ENCODE measurements around the gene TENT5C.

The TENT5C gene

DNA sequence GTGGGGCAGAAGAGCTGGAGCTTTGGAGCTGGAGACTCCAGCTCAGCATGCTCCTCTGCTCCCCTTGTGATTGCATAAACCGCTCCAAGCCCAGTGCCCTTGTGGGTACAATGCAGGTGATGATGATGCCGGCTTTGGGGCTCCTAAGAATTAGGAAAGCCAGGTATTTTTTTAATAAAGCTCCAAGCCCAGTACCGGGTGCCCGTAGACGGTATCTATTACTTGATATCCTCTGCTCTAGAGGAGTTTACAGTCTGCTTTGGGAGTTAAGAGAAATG lies 27.2 kb downstream of the TENT5C start:
- POLR2A ChIA-PET: no interaction called here
- Histone ChIP-seq H3K27ac (ENCODE audit: extremely low read depth, low read depth, low read length) (no peak overlapping the region), H3K36me3 (ENCODE audit: control insufficient read depth in 2 of 2, insufficient read depth in 1 of 2, low read length in 2 of 2) (no peaks in the 10 kb centered on the region), H3K4me1 (ENCODE audit: control insufficient read depth, insufficient read depth, low read length) (0 out of 2 replicates have a peak, but pooled peaks cover 3% of the 10 kb centered on the region), H3K9me3 (ENCODE audit: control insufficient read depth, insufficient read depth, low read depth, low read length) (no peaks in the 10 kb centered on the region), H3K4me3 (ENCODE audit: low read depth, low read length) (no peak overlapping the region)
- no peak for TF ChIP-seq ZNF416 (tag by site-specific recombination; IDR thresholded peaks at IDR 0.05)
- TF ChIP-seq, protein P1, sequence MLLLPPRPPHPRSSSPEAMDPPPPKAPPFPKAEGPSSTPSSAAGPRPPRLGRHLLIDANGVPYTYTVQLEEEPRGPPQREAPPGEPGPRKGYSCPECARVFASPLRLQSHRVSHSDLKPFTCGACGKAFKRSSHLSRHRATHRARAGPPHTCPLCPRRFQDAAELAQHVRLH (tag by site-specific recombination; IDR thresholded peaks at IDR 0.05): no peak
- no peak for TF ChIP-seq KLF1 (tag by site-specific recombination; IDR thresholded peaks at IDR 0.05)
- no peak for TF ChIP-seq ZNF626 (tag by site-specific recombination; IDR thresholded peaks at IDR 0.05)
- no peak for TF ChIP-seq ZEB2 (tag by site-specific recombination; IDR thresholded peaks at IDR 0.05)
- TF ChIP-seq ZNF433 (tag by site-specific recombination; IDR thresholded peaks at IDR 0.05; ENCODE audit: low read depth): no peak
- TF ChIP-seq ZNF335 (tag by site-specific recombination; conservative IDR thresholded peaks at IDR 0.05): no peak
- TF ChIP-seq ZNF777 (tag by site-specific recombination; IDR thresholded peaks at IDR 0.05; ENCODE audit: borderline replicate concordance): no peak
- TF ChIP-seq, protein P2, sequence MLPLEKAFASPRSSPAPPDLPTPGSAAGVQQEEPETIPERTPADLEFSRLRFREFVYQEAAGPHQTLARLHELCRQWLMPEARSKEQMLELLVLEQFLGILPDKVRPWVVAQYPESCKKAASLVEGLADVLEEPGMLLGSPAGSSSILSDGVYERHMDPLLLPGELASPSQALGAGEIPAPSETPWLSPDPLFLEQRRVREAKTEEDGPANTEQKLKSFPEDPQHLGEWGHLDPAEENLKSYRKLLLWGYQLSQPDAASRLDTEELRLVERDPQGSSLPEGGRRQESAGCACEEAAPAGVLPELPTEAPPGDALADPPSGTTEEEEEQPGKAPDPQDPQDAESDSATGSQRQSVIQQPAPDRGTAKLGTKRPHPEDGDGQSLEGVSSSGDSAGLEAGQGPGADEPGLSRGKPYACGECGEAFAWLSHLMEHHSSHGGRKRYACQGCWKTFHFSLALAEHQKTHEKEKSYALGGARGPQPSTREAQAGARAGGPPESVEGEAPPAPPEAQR (tag by site-specific recombination; IDR thresholded peaks at IDR 0.05): no peak
- TF ChIP-seq ZNF768 (tag by site-specific recombination; IDR thresholded peaks at IDR 0.05): no peak
- TF ChIP-seq ZNF354C (tag by site-specific recombination; IDR thresholded peaks at IDR 0.05; ENCODE audit: borderline replicate concordance, low read depth): no peak
- TF ChIP-seq, protein P3, sequence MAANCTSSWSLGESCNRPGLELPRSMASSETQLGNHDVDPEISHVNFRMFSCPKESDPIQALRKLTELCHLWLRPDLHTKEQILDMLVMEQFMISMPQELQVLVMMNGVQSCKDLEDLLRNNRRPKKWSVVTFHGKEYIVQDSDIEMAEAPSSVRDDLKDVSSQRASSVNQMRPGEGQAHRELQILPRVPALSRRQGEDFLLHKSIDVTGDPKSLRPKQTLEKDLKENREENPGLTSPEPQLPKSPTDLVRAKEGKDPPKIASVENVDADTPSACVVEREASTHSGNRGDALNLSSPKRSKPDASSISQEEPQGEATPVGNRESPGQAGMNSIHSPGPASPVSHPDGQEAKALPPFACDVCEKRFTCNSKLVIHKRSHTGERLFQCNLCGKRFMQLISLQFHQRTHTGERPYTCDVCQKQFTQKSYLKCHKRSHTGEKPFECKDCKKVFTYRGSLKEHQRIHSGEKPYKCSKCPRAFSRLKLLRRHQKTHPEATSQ (tag by site-specific recombination; IDR thresholded peaks at IDR 0.05): no peak
- TF ChIP-seq, protein P4, sequence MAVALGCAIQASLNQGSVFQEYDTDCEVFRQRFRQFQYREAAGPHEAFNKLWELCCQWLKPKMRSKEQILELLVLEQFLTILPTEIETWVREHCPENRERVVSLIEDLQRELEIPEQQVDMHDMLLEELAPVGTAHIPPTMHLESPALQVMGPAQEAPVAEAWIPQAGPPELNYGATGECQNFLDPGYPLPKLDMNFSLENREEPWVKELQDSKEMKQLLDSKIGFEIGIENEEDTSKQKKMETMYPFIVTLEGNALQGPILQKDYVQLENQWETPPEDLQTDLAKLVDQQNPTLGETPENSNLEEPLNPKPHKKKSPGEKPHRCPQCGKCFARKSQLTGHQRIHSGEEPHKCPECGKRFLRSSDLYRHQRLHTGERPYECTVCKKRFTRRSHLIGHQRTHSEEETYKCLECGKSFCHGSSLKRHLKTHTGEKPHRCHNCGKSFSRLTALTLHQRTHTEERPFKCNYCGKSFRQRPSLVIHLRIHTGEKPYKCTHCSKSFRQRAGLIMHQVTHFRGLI (tag by site-specific recombination; IDR thresholded peaks at IDR 0.05): no peak
- no peak for TF ChIP-seq ZNF133 (tag by site-specific recombination; IDR thresholded peaks at IDR 0.05)
- TF ChIP-seq ZNF211 (tag by site-specific recombination; IDR thresholded peaks at IDR 0.05; ENCODE audit: low read depth): no peak
- CTCF ChIA-PET: interaction anchor here (0.5 to 0.7 kb wide), 2 partner anchors 50 to 93 kb away, joined by 3 read pairs; no protein-coding TSS in a partner anchor

DNA sequence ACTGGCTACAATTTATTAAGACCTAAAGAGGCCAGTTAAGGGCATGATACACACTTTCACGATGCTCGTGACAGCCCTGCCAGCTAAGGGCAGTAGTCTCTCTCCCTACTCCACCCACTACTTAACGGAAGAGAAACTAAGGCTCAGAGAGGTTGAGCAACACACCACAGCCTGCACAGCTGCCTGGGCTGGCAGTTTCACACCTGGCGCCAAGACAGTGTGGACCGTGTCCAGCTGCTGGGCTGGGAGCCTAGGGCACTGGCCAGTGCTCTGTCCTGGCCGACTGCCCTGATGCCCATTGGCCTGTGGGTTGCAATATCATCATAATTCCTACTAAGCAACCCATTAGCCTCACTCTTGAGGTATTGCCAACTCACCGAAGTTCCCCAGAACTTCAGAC lies 27.6 kb downstream of the TENT5C start:
- no peak overlapping the region for H3K4me3 ChIP-seq (ENCODE audit: low read depth, low read length)
- ChIA-PET POLR2A (no interaction called here), CTCF (interaction anchor here (0.5 to 0.6 kb wide), 2 partner anchors 18 to 49 kb away, joined by 3 read pairs; no protein-coding TSS in a partner anchor)
- no peak overlapping the region for H3K27ac ChIP-seq (ENCODE audit: extremely low read depth, low read depth, low read length)
- H3K36me3 ChIP-seq (ENCODE audit: control insufficient read depth in 2 of 2, insufficient read depth in 1 of 2, low read length in 2 of 2): no peaks in the 10 kb centered on the region
- 0 out of 2 replicates have a peak, but pooled peaks cover 3% of the 10 kb centered on the region for H3K4me1 ChIP-seq (ENCODE audit: control insufficient read depth, insufficient read depth, low read length)
- no peaks in the 10 kb centered on the region for H3K9me3 ChIP-seq (ENCODE audit: control insufficient read depth, insufficient read depth, low read depth, low read length)
- no peak for TF ChIP-seq ZNF366 (tag by site-specific recombination; conservative IDR thresholded peaks at IDR 0.05)
- TF ChIP-seq ZNF23 (tag by site-specific recombination; IDR thresholded peaks at IDR 0.05; ENCODE audit: borderline replicate concordance): no peak
- no peak for TF ChIP-seq ZNF843 (tag by site-specific recombination; IDR thresholded peaks at IDR 0.05)
- TF ChIP-seq ZNF768 (tag by site-specific recombination; IDR thresholded peaks at IDR 0.05): no peak
- TF ChIP-seq, protein P2 (tag by site-specific recombination; IDR thresholded peaks at IDR 0.05): no peak
- TF ChIP-seq ZBTB48 (tag by site-specific recombination; IDR thresholded peaks at IDR 0.05): no peak
- no peak for TF ChIP-seq ZNF157 (tag by site-specific recombination; IDR thresholded peaks at IDR 0.05)
- TF ChIP-seq KLF7 (tag by site-specific recombination; IDR thresholded peaks at IDR 0.05; ENCODE audit: borderline replicate concordance): no peak
- TF ChIP-seq ZNF501 (tag by site-specific recombination; IDR thresholded peaks at IDR 0.05): no peak
- no peak for TF ChIP-seq ZNF426 (tag by site-specific recombination; IDR thresholded peaks at IDR 0.05)
- TF ChIP-seq, protein P5, sequence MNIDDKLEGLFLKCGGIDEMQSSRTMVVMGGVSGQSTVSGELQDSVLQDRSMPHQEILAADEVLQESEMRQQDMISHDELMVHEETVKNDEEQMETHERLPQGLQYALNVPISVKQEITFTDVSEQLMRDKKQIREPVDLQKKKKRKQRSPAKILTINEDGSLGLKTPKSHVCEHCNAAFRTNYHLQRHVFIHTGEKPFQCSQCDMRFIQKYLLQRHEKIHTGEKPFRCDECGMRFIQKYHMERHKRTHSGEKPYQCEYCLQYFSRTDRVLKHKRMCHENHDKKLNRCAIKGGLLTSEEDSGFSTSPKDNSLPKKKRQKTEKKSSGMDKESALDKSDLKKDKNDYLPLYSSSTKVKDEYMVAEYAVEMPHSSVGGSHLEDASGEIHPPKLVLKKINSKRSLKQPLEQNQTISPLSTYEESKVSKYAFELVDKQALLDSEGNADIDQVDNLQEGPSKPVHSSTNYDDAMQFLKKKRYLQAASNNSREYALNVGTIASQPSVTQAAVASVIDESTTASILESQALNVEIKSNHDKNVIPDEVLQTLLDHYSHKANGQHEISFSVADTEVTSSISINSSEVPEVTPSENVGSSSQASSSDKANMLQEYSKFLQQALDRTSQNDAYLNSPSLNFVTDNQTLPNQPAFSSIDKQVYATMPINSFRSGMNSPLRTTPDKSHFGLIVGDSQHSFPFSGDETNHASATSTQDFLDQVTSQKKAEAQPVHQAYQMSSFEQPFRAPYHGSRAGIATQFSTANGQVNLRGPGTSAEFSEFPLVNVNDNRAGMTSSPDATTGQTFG (tag by site-specific recombination; IDR thresholded peaks at IDR 0.05; ENCODE audit: borderline replicate concordance): no peak
- TF ChIP-seq ZNF112 (tag by site-specific recombination; IDR thresholded peaks at IDR 0.05): no peak
- TF ChIP-seq IKZF3 (tag by site-specific recombination; IDR thresholded peaks at IDR 0.05): no peak
- no peak for TF ChIP-seq ZNF473 (tag by site-specific recombination; IDR thresholded peaks at IDR 0.05)

Measured in HEK293 (cell line).